ENCODE results near the gene KANSL1.

DNA sequence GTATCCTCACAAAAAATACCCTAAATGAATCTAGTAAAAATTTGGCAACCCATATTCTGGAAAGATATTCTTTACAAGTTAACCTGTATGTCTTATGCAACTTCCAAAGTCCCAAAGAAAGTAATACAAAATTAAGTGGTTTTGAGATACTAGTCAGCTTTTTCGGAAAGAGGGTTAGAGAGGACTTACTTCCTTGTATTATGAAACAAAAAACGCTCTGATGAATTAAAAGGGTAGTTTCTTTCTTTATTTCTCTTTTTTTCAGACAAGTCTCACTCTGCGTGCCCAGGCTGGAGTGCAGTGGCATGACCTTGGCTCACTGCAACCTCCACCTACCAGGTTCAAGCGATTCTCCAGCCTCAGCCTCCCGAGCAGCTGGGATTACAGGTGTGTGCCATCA, 51.6 kb downstream of the KANSL1 start:
- TF ChIP-seq, protein P1, sequence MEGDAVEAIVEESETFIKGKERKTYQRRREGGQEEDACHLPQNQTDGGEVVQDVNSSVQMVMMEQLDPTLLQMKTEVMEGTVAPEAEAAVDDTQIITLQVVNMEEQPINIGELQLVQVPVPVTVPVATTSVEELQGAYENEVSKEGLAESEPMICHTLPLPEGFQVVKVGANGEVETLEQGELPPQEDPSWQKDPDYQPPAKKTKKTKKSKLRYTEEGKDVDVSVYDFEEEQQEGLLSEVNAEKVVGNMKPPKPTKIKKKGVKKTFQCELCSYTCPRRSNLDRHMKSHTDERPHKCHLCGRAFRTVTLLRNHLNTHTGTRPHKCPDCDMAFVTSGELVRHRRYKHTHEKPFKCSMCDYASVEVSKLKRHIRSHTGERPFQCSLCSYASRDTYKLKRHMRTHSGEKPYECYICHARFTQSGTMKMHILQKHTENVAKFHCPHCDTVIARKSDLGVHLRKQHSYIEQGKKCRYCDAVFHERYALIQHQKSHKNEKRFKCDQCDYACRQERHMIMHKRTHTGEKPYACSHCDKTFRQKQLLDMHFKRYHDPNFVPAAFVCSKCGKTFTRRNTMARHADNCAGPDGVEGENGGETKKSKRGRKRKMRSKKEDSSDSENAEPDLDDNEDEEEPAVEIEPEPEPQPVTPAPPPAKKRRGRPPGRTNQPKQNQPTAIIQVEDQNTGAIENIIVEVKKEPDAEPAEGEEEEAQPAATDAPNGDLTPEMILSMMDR (conservative IDR thresholded peaks at IDR 0.05 in 1 of 2, IDR thresholded peaks at IDR 0.05 in 1 of 2; ENCODE audit: extremely low read depth in 1 of 2, insufficient read depth in 1 of 2, low read depth in 1 of 2, low read length in 2 of 2) = no peak
- no peak for TF ChIP-seq EZH2 (IDR thresholded peaks at IDR 0.05; ENCODE audit: borderline replicate concordance, low read length)
